IMR-90 (cell line): ENCODE results near the gene ACY1. TPM values are rescaled to one million over a fixed set of nuclear protein-coding genes. Genes with fewer than 3 reads are reported as not detected.

Source experiments
- ATAC-seq: fragments of 200-7000 bp; cut with Tn5 transposase; 2 replicates; pipeline ENCODE4 v1.9.1; 2020; ENCODE audit warnings: low read depth, mild to moderate bottlenecking, moderate library complexity
- BruUV-seq: library from RNA; stranded (reverse); fragments of 400-500 nt; replicated peaks from 2 replicates; lab custom pipeline; 2021; lab: Mats Ljungman, UMichigan
- CTCF ChIA-PET: fragments of 300-600 bp; formaldehyde crosslinking; extraction: SDS; loops from one replicate; lab custom pipeline; 2021; ENCODE audit warnings: antibody characterized with exemption; lab: Yijun Ruan, JAX
- POLR2A ChIA-PET: fragments of 300-600 bp; sonication (Branson Sonifier 250); formaldehyde crosslinking; loops from one replicate; lab custom pipeline; 2022; ENCODE audit warnings: antibody characterized with exemption; ENCODE audit not compliant: unreplicated experiment; lab: Charles Lee
- DNase-seq: peaks from one replicate; pipeline ENCODE4 v3.0.0; 2013
- H2AFZ ChIP-seq: replicated peaks from 2 replicates; pipeline ENCODE3; 2013; ENCODE audit warnings: low read length, mild to moderate bottlenecking; ENCODE audit not compliant: poor library complexity
- H2AK5ac ChIP-seq: 2 replicates; pipeline ENCODE4 v1.6.1; 2013; ENCODE audit warnings: low read depth, low read length, inconsistent platforms
- H2AK9ac ChIP-seq: replicated peaks from 2 replicates; pipeline ENCODE3; 2013; ENCODE audit warnings: mild to moderate bottlenecking, low read depth, low read length, moderate library complexity; ENCODE audit not compliant: poor library complexity
- H2BK120ac ChIP-seq: 2 replicates; pipeline ENCODE4 v1.6.1; 2013; ENCODE audit warnings: low read depth, low read length, inconsistent platforms
- H2BK15ac ChIP-seq: 3 replicates; pipeline ENCODE4 v1.6.1; 2013; ENCODE audit warnings: low read depth, low read length, inconsistent platforms
- H2BK20ac ChIP-seq: 2 replicates; pipeline ENCODE4 v1.6.1; 2013; ENCODE audit warnings: low read depth, mild to moderate bottlenecking, inconsistent platforms, low read length, moderate library complexity
- H2BK5ac ChIP-seq: 2 replicates; pipeline ENCODE4 v1.6.1; 2013; ENCODE audit warnings: mild to moderate bottlenecking, low read depth, low read length, inconsistent platforms; ENCODE audit not compliant: poor library complexity, severe bottlenecking
- H3K14ac ChIP-seq: replicated peaks from 2 replicates; pipeline ENCODE4 v1.6.1; 2013; ENCODE audit warnings: low read depth, low read length, inconsistent platforms
- H3K18ac ChIP-seq: 2 replicates; pipeline ENCODE4 v1.6.1; 2013; ENCODE audit warnings: low read depth, low read length, control low read depth
- H3K23ac ChIP-seq: 2 replicates; pipeline ENCODE4 v1.6.1; 2013; ENCODE audit warnings: low read depth, low read length, inconsistent platforms
- H3K27ac ChIP-seq: 2 replicates; pipeline ENCODE4 v1.5.1; 2013; ENCODE audit warnings: mild to moderate bottlenecking, control low read depth, low read length; ENCODE audit not compliant: insufficient read depth
- H3K27me3 ChIP-seq: 2 replicates; pipeline ENCODE4 v1.6.1; 2013; ENCODE audit warnings: low read length; ENCODE audit not compliant: control insufficient read depth, insufficient read depth
- H3K36me3 ChIP-seq: 2 replicates; pipeline ENCODE4 v1.6.1; 2013; ENCODE audit warnings: low read length, mixed read lengths; ENCODE audit not compliant: control insufficient read depth, insufficient read depth
- H3K4ac ChIP-seq: 2 replicates; pipeline ENCODE4 v1.6.1; 2013; ENCODE audit warnings: low read depth, low read length, inconsistent platforms
- H3K4me1 ChIP-seq: 2 replicates; pipeline ENCODE4 v1.6.1; 2013; ENCODE audit warnings: low read length, mixed read lengths; ENCODE audit not compliant: control insufficient read depth, insufficient read depth
- H3K4me2 ChIP-seq: 2 replicates; pipeline ENCODE4 v1.6.1; 2013; ENCODE audit warnings: low read depth, mild to moderate bottlenecking, control low read depth, low read length, moderate library complexity
- H3K4me3 ChIP-seq: 2 replicates; pipeline ENCODE4 v1.5.1; 2013; ENCODE audit warnings: low read depth, mild to moderate bottlenecking, control low read depth, low read length, moderate library complexity; ENCODE audit not compliant: insufficient read depth
- H3K56ac ChIP-seq: 2 replicates; pipeline ENCODE4 v1.6.1; 2013; ENCODE audit warnings: low read length, inconsistent platforms; ENCODE audit not compliant: insufficient read depth; ENCODE audit errors: extremely low read depth
- H3K79me1 ChIP-seq, 2 experiments: 2 replicates each; pipeline ENCODE4 v1.6.1; 2013; ENCODE audit warnings: low read length in 2 of 2, inconsistent platforms in 1 of 2, low read depth in 1 of 2
- H3K9ac ChIP-seq: 2 replicates; pipeline ENCODE4 v1.6.1; 2013; ENCODE audit warnings: low read depth, low read length, control low read depth
- H3K9me1 ChIP-seq: 2 replicates; pipeline ENCODE4 v1.6.1; 2013; ENCODE audit warnings: low read length, inconsistent platforms; ENCODE audit not compliant: insufficient read depth
- H3K9me3 ChIP-seq: 2 replicates; pipeline ENCODE4 v1.6.1; 2013; ENCODE audit warnings: low read length; ENCODE audit not compliant: control insufficient read depth, insufficient read depth
- H4K20me1 ChIP-seq: 2 replicates; pipeline ENCODE4 v1.6.1; 2013; ENCODE audit warnings: low read length, inconsistent platforms; ENCODE audit not compliant: insufficient read depth
- H4K5ac ChIP-seq: 2 replicates; pipeline ENCODE4 v1.6.1; 2013; ENCODE audit warnings: mild to moderate bottlenecking, low read depth, low read length, control low read depth
- H4K8ac ChIP-seq, 2 experiments: 2 replicates each; pipeline ENCODE4 v1.6.1; 2013; ENCODE audit warnings: low read depth in 2 of 2, low read length in 2 of 2, control low read depth in 1 of 2, inconsistent platforms in 1 of 2
- H4K91ac ChIP-seq: 2 replicates; pipeline ENCODE4 v1.6.1; 2013; ENCODE audit warnings: low read depth, low read length, inconsistent platforms; ENCODE audit not compliant: insufficient read depth
- BHLHE40 ChIP-seq: fragments of 150-350 bp; IDR thresholded peaks from 2 replicates; pipeline ENCODE4 v1.6.1; 2016; ENCODE audit warnings: mild to moderate bottlenecking, low read depth, low read length
- MAFK ChIP-seq: IDR thresholded peaks from 2 replicates; pipeline ENCODE4 v1.6.1; 2012; ENCODE audit warnings: low read depth, low read length, improper control_type of control experiment
- MXI1 ChIP-seq: IDR thresholded peaks from 2 replicates; pipeline ENCODE4 v1.6.1; 2012; ENCODE audit warnings: low read depth, mild to moderate bottlenecking, low read length, moderate library complexity, borderline replicate concordance
- RFX5 ChIP-seq: IDR thresholded peaks from 2 replicates; pipeline ENCODE4 v1.8.0; 2012; ENCODE audit warnings: low read depth, mild to moderate bottlenecking, low read length, moderate library complexity
- WGBS, 2 experiments: methylation state at CpG; one replicate each; pipeline versions ENCODE4 v1.1.5 to v1.1.7; 2013; ENCODE audit warnings: missing lambda C conversion rate in 2 of 2; ENCODE audit not compliant: insufficient read length in 1 of 2; ENCODE audit errors: extremely low coverage in 2 of 2; 5-methylcytosine and 5-hydroxymethylcytosine counted together
- dilution Hi-C: fragments of 300-500 bp; cut with HindIII; formaldehyde crosslinking; loops from one replicate; pipeline ENCODE4 v1.14.3; 2018; ENCODE audit warnings: low sequenced_read_pairs; ENCODE audit not compliant: unreplicated experiment
- in situ Hi-C: fragments of 300-500 bp; cut with MboI; formaldehyde crosslinking; loops from 3 replicates; pipeline ENCODE4 v1.14.3; 2019; ENCODE audit warnings: low sequenced_read_pairs, inconsistent platforms, mixed read lengths
- intact Hi-C: fragments of 100-400 bp; cut with micrococcal nuclease; formaldehyde crosslinking; loops from 2 replicates; pipeline ENCODE4 v1.10.0; 2022
- polyA plus RNA-seq, 3 experiments: library from polyadenylated mRNA; depleted of rRNA; stranded (reverse); fragments of >200 nt; gene quantifications; 2 replicates each; pipeline ENCODE4 v1.2.3, GENCODE V29; 2012; ENCODE audit warnings: low replicate concordance in 1 of 3
- total RNA-seq: library from RNA; depleted of rRNA; stranded (reverse); fragments of >200 nt; gene quantifications from 2 replicates; pipeline ENCODE4 v1.2.3, GENCODE V29; 2012

Gene ACY1
- total and polyA plus RNA-seq, 2 of the 4 experiments (the other 2 are of a cell fraction) = 22.0 to 47.1 TPM

DNA sequence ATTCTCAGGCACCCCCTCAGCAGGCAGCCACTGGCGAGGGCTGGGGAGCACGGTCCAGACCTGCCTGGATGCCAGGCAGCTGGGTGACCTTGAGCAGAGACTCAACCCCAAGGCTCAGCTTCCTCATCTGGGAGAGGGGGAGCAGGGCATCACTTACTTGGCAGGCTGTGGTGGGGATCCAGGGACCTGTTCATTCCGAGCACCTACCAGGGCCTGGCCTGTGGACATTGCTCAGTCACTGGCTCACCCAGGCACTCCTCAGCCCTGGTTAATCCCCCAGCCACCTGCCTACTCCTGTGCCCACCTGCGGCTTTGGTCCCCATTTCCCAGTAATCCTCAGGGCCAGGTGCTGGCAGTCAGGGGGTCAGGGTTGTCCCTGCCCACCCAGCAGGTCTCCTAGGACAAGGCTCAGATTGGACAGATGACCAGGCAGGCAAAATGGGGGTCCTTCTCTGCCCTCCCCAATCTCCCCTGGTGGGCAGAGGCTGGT, 21.6 kb downstream of the ACY1 start:
- Histone ChIP-seq H2AK5ac (peak overlapping the region; percentile 83), H2BK5ac (peak overlapping the region; percentile 29), H3K4me2 (no peak overlapping the region), H3K9me1 (no peaks in the 10 kb centered on the region), H3K14ac (peak overlapping the region; percentile 77), H2AFZ (peak overlapping the region; percentile 91), H3K79me1 (no peaks in the 10 kb centered on the region), H3K9me3 (no peaks in the 10 kb centered on the region), H2BK20ac (peak overlapping the region; percentile 53), H2AK9ac (peak overlapping the region; percentile 87), H4K8ac (peak overlapping the region in 1 of 2 experiments; percentile 94; a peak in 1 of 4 replicates), H3K36me3 (no peaks in the 10 kb centered on the region), H2BK120ac (peak overlapping the region; percentile 63), H3K4me3 (no peak overlapping the region), H3K18ac (no peak overlapping the region), H4K91ac (peak overlapping the region; percentile 62), H2BK15ac (peak overlapping the region; percentile 62; the same call in 1 of the 3 replicates), H3K4ac (peak overlapping the region; percentile 73), H3K23ac (peak overlapping the region; percentile 81; the same call in 1 of the 2 replicates), H3K27me3 (no peaks in the 10 kb centered on the region), H3K27ac (no peak overlapping the region), H3K4me1 (peaks cover 11% of the 10 kb centered on the region), H4K20me1 (no peaks in the 10 kb centered on the region), H4K5ac (0 out of 2 replicates have a peak overlapping the region, but pooled peaks have one; percentile 41), H3K9ac (peak overlapping the region; percentile 49; the same call in 1 of the 2 replicates), H3K56ac (no peak overlapping the region)
- in situ Hi-C loops (loop anchor here (5.0 kb wide), 1 partner anchor 122 kb away; no protein-coding TSS in a partner anchor), dilution Hi-C loops (no loop called here), intact Hi-C loops (loop anchor here (1.0 to 5.0 kb wide), 2 partner anchors 48 to 332 kb away; no protein-coding TSS in a partner anchor)
- BruUV-seq = no TSS peak
- no CpG with 5 or more reads among the region's 4 CpGs for WGBS, 2 experiments
- ChIA-PET CTCF (interaction anchor here (0.6 to 3.2 kb wide), 10 partner anchors 8 to 144 kb away, joined by 3 to 28 read pairs (median 5); partner anchors contain the start of gene DUSP7), POLR2A (no interaction called here)
- no peak for ATAC-seq
- no peak for DNase-seq
- TF ChIP-seq RFX5 (no peak), BHLHE40 (no peak), MAFK (no peak), MXI1 (no peak)
